ENCODE data around the gene SELENOV. TPM values are rescaled to one million over a fixed set of nuclear protein-coding genes. Genes with fewer than 3 reads are reported as not detected.
A peak's percentile ranks its signal among the peaks of the same experiment; 100 is the strongest.

SELENOV gene
- total RNA-seq, 4 donors from 2014 or later = not detected

DNA sequence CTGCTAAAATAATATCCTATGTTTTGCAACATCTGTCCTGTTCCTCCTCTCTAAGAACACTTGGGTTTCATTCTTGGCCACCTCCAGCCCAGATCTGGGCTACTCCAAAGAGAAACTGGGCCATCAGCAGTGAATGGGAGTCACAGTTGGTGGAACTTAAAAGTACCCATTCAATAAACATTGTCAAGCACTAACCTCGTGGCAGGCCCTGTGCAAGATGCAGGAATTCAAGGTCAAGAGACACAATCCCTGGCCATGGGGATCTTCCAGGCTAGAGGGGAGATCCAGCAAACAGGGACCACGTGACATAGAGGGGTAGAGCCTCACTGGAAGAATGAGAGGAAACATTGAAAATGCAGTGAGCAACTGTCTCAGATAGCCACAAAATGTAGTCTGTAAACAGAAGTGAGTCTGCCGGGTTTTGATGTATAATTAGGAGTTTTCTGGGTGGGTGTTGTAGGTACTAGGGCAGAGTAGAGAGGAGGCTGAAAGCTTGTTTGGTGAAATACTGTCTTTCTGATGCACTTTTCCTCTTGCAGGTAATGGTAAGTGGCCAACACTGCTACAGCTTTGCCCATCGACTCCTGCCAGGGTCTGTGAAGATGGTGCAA, 39.9 kb downstream of the SELENOV start:
- no peaks in the 10 kb centered on the region for H3K27me3 ChIP-seq
- no peak for TF ChIP-seq POLR2A (IDR thresholded peaks at IDR 0.05)
- no peak for TF ChIP-seq CTCF (IDR thresholded peaks at IDR 0.05)
- H3K4me3 ChIP-seq = no peak overlapping the region
- peaks cover 0 to 10% (median 0%) of the 10 kb centered on the region in 4 donors for H3K4me1 ChIP-seq
- no peaks in the 10 kb centered on the region for H3K36me3 ChIP-seq
- no peak for DNase-seq
- H3K9me3 ChIP-seq = no peaks in the 10 kb centered on the region
- H3K27ac ChIP-seq = no peak overlapping the region

DNA sequence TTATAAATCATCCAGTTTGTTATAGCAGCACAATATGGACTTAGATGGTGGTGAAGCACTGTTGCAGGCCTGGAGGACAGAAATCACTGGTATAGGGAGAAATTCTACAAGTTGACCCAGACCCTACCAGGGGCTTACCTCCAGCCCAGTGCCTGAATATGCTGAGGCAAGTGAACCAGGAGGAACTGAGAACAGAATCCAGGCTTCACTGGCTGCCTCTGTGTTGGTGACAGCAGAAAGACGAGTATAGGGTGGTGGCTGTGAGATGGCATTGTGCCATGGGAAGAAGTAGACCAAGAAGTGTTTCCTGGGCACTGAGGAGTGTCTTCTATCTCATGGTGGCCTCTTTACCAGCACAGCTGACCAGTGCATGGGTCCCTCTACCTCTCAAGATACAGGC, 40.9 kb downstream of the SELENOV start:
- TF ChIP-seq POLR2A (IDR thresholded peaks at IDR 0.05) (no peak), CTCF (IDR thresholded peaks at IDR 0.05) (no peak)

DNA sequence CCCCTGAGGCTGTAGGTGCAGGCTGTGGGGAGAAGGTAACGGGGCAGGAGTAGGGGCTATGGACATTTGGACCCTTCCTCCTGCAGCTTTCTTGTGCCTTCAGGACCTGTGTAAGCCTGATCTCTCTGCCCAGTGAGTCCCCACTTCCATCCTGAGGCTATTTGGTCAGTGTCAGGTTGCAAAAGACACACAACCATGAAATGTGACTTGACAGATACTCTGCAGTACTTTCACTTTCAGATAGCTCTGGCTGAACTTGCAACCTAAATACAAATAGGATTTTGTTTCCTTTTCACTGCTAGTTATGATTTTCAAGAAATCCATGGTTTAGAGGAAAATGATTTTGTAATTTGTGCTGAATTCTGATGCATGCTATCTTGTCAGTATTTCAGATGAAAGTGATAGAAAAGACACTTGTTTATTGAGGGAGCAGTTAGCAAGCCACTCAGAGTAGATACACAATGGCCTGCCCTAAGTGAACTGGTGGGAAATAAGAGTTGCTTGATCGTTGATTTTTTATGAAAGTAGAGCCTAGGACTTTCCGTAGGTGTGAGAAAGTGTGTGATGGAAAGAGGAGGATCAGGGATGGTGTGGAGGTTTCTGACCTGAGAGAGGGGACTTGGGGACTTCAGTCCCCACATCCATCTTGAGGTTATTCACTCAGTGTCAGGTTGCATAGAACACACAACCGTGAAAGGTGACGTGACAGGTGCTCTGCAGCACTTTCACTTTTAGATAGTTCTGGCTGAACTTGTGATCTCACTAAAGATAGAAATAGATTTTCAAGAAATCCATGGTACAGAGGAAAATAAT, 43.1 kb downstream of the SELENOV start:
- Histone ChIP-seq H3K9me3 (no peaks in the 10 kb centered on the region), H3K4me1 (peaks cover 0 to 4% (median 0%) of the 10 kb centered on the region in 4 donors), H3K27me3 (no peaks in the 10 kb centered on the region), H3K27ac (peak overlapping the region in 2 of 4 donors; percentile 33 to 44), H3K4me3 (no peak overlapping the region), H3K36me3 (no peaks in the 10 kb centered on the region)
- TF ChIP-seq CTCF (IDR thresholded peaks at IDR 0.05) (no peak), POLR2A (IDR thresholded peaks at IDR 0.05) (no peak)
- DNase-seq = peak in 1 of 3 donors; percentile 22

More for the DNA sequence above, 40.9 kb downstream of the SELENOV start:
- no peak for DNase-seq
- no peaks in the 10 kb centered on the region for H3K27me3 ChIP-seq
- no peak overlapping the region for H3K4me3 ChIP-seq
- H3K9me3 ChIP-seq = no peaks in the 10 kb centered on the region
- H3K27ac ChIP-seq = no peak overlapping the region
- H3K4me1 ChIP-seq = peaks cover 0 to 10% (median 0%) of the 10 kb centered on the region in 4 donors
- H3K36me3 ChIP-seq = no peaks in the 10 kb centered on the region

DNA sequence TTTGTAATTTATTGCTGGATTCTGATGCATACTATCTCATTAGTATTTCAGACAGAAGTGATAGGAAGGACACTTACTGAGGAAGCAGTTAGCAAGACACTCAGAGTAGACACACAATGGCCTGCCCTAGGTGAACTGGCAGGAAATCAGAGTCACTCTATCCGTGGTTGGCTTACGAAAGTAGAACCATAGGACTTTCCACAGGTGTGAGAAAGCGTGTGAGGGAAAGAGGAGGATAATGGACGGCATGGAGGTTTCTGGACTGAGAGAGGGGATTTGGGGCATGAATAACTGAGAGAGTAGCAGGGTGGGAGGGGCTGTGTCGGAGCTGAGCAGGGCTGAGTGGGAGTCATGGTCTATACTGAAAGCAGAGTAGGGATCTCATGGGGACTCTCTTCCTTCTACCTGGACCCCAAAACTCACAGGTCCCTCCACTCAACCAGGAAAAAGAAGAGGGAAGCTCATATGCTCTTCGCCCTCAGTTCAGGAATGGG, 43.7 kb downstream of the SELENOV start:
- H3K36me3 ChIP-seq = no peaks in the 10 kb centered on the region
- DNase-seq = no peak
- H3K4me1 ChIP-seq = peaks cover 0 to 4% (median 0%) of the 10 kb centered on the region in 4 donors
- H3K27ac ChIP-seq = peak overlapping the region in 2 of 4 donors; percentile 33 to 44
- TF ChIP-seq CTCF (IDR thresholded peaks at IDR 0.05) = no peak
- no peak for TF ChIP-seq POLR2A (IDR thresholded peaks at IDR 0.05)
- H3K27me3 ChIP-seq = no peaks in the 10 kb centered on the region
- H3K9me3 ChIP-seq = no peaks in the 10 kb centered on the region
- H3K4me3 ChIP-seq = no peak overlapping the region

DNA sequence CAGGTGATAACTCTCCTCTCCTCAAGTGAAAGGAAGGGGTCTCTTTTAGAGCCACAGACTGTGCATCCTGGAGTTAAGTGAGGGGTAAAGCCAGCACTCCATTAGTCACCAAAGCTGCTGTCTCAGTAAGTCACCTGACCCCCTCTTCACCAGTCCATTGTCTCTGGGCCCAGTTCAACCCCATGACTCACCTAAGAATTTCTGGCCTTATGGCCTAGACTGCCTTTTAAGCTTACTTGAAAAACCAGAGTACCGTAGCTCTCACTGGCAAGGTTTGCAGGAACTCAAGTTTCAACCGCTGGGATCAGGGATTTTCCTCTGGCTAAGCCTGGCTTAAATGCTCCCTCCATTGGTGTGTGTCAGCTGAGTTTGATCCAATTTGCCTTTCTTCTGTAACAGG, 48.5 kb downstream of the SELENOV start:
- Histone ChIP-seq H3K36me3 (no peaks in the 10 kb centered on the region), H3K27me3 (no peaks in the 10 kb centered on the region), H3K27ac (no peak overlapping the region), H3K4me3 (no peak overlapping the region), H3K9me3 (no peaks in the 10 kb centered on the region), H3K4me1 (no peaks in the 10 kb centered on the region)
- DNase-seq = no peak
- TF ChIP-seq POLR2A (IDR thresholded peaks at IDR 0.05) = no peak

GRCh38 chr19:39566064-39566463, 51.1 kb downstream of the SELENOV start:
- no peak overlapping the region for H3K4me3 ChIP-seq
- TF ChIP-seq POLR2A (IDR thresholded peaks at IDR 0.05) (no peak), CTCF (IDR thresholded peaks at IDR 0.05) (no peak)
- no peak overlapping the region for H3K27ac ChIP-seq

More at GRCh38 chr19:39566064-39566463, 51.1 kb downstream of the SELENOV start:
- Histone ChIP-seq H3K27me3 (no peaks in the 10 kb centered on the region), H3K4me1 (no peaks in the 10 kb centered on the region), H3K9me3 (no peaks in the 10 kb centered on the region), H3K36me3 (no peaks in the 10 kb centered on the region)
- no peak for DNase-seq

Data from Peyer's patch (tissue), 4 donors.